ENCODE data around the gene ABCA6.

Gene ABCA6

GRCh38 chr17:69046121-69046807, 95.4 kb downstream of the ABCA6 start:
- Histone ChIP-seq H3K9ac (ENCODE audit: low read depth, low read length) (no peak overlapping the region), H3K4me1 (ENCODE audit: control insufficient read depth, insufficient read depth, low read length) (no peaks in the 10 kb centered on the region), H3K9me3 (ENCODE audit: control insufficient read depth, insufficient read depth, low read length) (no peaks in the 10 kb centered on the region), H3K36me3 (ENCODE audit: control insufficient read depth, insufficient read depth, low read length) (no peaks in the 10 kb centered on the region), H3K27me3 (ENCODE audit: control insufficient read depth, insufficient read depth, low read length) (no peaks in the 10 kb centered on the region), H3K27ac (ENCODE audit: low read depth, low read length) (no peak overlapping the region), H3K4me3 (ENCODE audit: low read depth, low read length) (no peak overlapping the region)

GRCh38 chr17:69045646-69046045, 96.0 kb downstream of the ABCA6 start:
- Histone ChIP-seq H3K36me3 (ENCODE audit: control insufficient read depth, insufficient read depth, low read length) (no peaks in the 10 kb centered on the region), H3K27me3 (ENCODE audit: control insufficient read depth, insufficient read depth, low read length) (no peaks in the 10 kb centered on the region), H3K4me3 (ENCODE audit: low read depth, low read length) (no peak overlapping the region), H3K27ac (ENCODE audit: low read depth, low read length) (no peak overlapping the region), H3K9ac (ENCODE audit: low read depth, low read length) (no peak overlapping the region), H3K9me3 (ENCODE audit: control insufficient read depth, insufficient read depth, low read length) (no peaks in the 10 kb centered on the region), H3K4me1 (ENCODE audit: control insufficient read depth, insufficient read depth, low read length) (no peaks in the 10 kb centered on the region)

GRCh38 chr17:69044371-69044770, 97.3 kb downstream of the ABCA6 start:
- no peak overlapping the region for H3K27ac ChIP-seq (ENCODE audit: low read depth, low read length)
- H3K4me1 ChIP-seq (ENCODE audit: control insufficient read depth, insufficient read depth, low read length) = no peaks in the 10 kb centered on the region
- H3K27me3 ChIP-seq (ENCODE audit: control insufficient read depth, insufficient read depth, low read length) = no peaks in the 10 kb centered on the region
- H3K36me3 ChIP-seq (ENCODE audit: control insufficient read depth, insufficient read depth, low read length) = no peaks in the 10 kb centered on the region
- no peak overlapping the region for H3K4me3 ChIP-seq (ENCODE audit: low read depth, low read length)
- no peak overlapping the region for H3K9ac ChIP-seq (ENCODE audit: low read depth, low read length)
- no peaks in the 10 kb centered on the region for H3K9me3 ChIP-seq (ENCODE audit: control insufficient read depth, insufficient read depth, low read length)

- no peak overlapping the region for H3K9ac ChIP-seq (ENCODE audit: low read depth, low read length)
- no peak overlapping the region for H3K4me3 ChIP-seq (ENCODE audit: low read depth, low read length)
- H3K4me1 ChIP-seq (ENCODE audit: control insufficient read depth, insufficient read depth, low read length) = no peaks in the 10 kb centered on the region
- no peaks in the 10 kb centered on the region for H3K9me3 ChIP-seq (ENCODE audit: control insufficient read depth, insufficient read depth, low read length)
- no peaks in the 10 kb centered on the region for H3K36me3 ChIP-seq (ENCODE audit: control insufficient read depth, insufficient read depth, low read length)
- H3K27ac ChIP-seq (ENCODE audit: low read depth, low read length) = no peak overlapping the region
- no peaks in the 10 kb centered on the region for H3K27me3 ChIP-seq (ENCODE audit: control insufficient read depth, insufficient read depth, low read length)
Measured at GRCh38 chr17:69043098-69043734, 98.5 kb downstream of the ABCA6 start.

- Histone ChIP-seq H3K4me3 (ENCODE audit: low read depth, low read length) (no peak overlapping the region), H3K9ac (ENCODE audit: low read depth, low read length) (no peak overlapping the region), H3K9me3 (ENCODE audit: control insufficient read depth, insufficient read depth, low read length) (no peaks in the 10 kb centered on the region), H3K27me3 (ENCODE audit: control insufficient read depth, insufficient read depth, low read length) (no peaks in the 10 kb centered on the region), H3K4me1 (ENCODE audit: control insufficient read depth, insufficient read depth, low read length) (no peaks in the 10 kb centered on the region), H3K27ac (ENCODE audit: low read depth, low read length) (no peak overlapping the region), H3K36me3 (ENCODE audit: control insufficient read depth, insufficient read depth, low read length) (no peaks in the 10 kb centered on the region)
Measured at GRCh38 chr17:69042308-69042707, 99.4 kb downstream of the ABCA6 start.

GRCh38 chr17:69031839-69032238, 109.9 kb downstream of the ABCA6 start:
- Histone ChIP-seq H3K4me3 (ENCODE audit: low read depth, low read length) (no peak overlapping the region), H3K4me1 (ENCODE audit: control insufficient read depth, insufficient read depth, low read length) (no peaks in the 10 kb centered on the region), H3K9me3 (ENCODE audit: control insufficient read depth, insufficient read depth, low read length) (no peaks in the 10 kb centered on the region), H3K27ac (ENCODE audit: low read depth, low read length) (no peak overlapping the region), H3K36me3 (ENCODE audit: control insufficient read depth, insufficient read depth, low read length) (no peaks in the 10 kb centered on the region), H3K9ac (ENCODE audit: low read depth, low read length) (no peak overlapping the region), H3K27me3 (ENCODE audit: control insufficient read depth, insufficient read depth, low read length) (no peaks in the 10 kb centered on the region)

GRCh38 chr17:69030169-69030568, 111.5 kb downstream of the ABCA6 start:
- Histone ChIP-seq H3K4me3 (ENCODE audit: low read depth, low read length) (no peak overlapping the region), H3K27ac (ENCODE audit: low read depth, low read length) (no peak overlapping the region), H3K4me1 (ENCODE audit: control insufficient read depth, insufficient read depth, low read length) (no peaks in the 10 kb centered on the region), H3K36me3 (ENCODE audit: control insufficient read depth, insufficient read depth, low read length) (no peaks in the 10 kb centered on the region), H3K9me3 (ENCODE audit: control insufficient read depth, insufficient read depth, low read length) (no peaks in the 10 kb centered on the region), H3K9ac (ENCODE audit: low read depth, low read length) (no peak overlapping the region), H3K27me3 (ENCODE audit: control insufficient read depth, insufficient read depth, low read length) (no peaks in the 10 kb centered on the region)
